Nephron progenitor cell (in vitro differentiated cells): Measurements from ENCODE around the gene RETREG3.
A peak's percentile ranks its signal among the peaks of the same experiment; 100 is the strongest.

Experiments
- DNase-seq: peaks from one replicate; pipeline ENCODE4 v3.0.0; 2021
- H3K27ac Mint-ChIP-seq: 2 replicates; pipeline ENCODE4 v1.8.0; 2021; ENCODE audit warnings: mild to moderate bottlenecking, moderate library complexity, mixed read lengths
- H3K27me3 Mint-ChIP-seq: 2 replicates; pipeline ENCODE4 v1.8.0; 2021; ENCODE audit warnings: mild to moderate bottlenecking, low read depth, mixed read lengths; ENCODE audit not compliant: poor library complexity
- H3K36me3 Mint-ChIP-seq: 2 replicates; pipeline ENCODE4 v1.8.0; 2021; ENCODE audit warnings: low read depth, mixed read lengths
- H3K4me1 Mint-ChIP-seq: 2 replicates; pipeline ENCODE4 v1.8.0; 2021; ENCODE audit warnings: mixed read lengths
- H3K4me3 Mint-ChIP-seq: 2 replicates; pipeline ENCODE4 v1.8.0; 2021; ENCODE audit warnings: mild to moderate bottlenecking, moderate library complexity, mixed read lengths
- H3K9me3 Mint-ChIP-seq: 2 replicates; pipeline ENCODE4 v1.8.0; 2021; ENCODE audit warnings: mild to moderate bottlenecking, moderate library complexity, mixed read lengths
- CTCF ChIP-seq: fragments of 200-600 bp; sonication (generic); IDR thresholded peaks from 2 replicates; pipeline ENCODE4 v1.5.0; 2021; ENCODE audit warnings: antibody characterized with exemption

Gene RETREG3

GRCh38 chr17:42537156-42537805 lies 71.9 kb downstream of the RETREG3 start:
- H3K4me3 Mint-ChIP-seq, result peak overlapping the region; percentile 85
- no peak for DNase-seq
- H3K27ac Mint-ChIP-seq, result peak overlapping the region; percentile 89
- peaks cover 49% of the 10 kb centered on the region for H3K4me1 Mint-ChIP-seq
- H3K36me3 Mint-ChIP-seq, result peaks cover 12% of the 10 kb centered on the region
- TF ChIP-seq CTCF, result no peak
- peaks cover 12% of the 10 kb centered on the region for H3K27me3 Mint-ChIP-seq
- no peaks in the 10 kb centered on the region for H3K9me3 Mint-ChIP-seq

GRCh38 chr17:42536372-42537155 lies 72.6 kb downstream of the RETREG3 start:
- no peak for TF ChIP-seq CTCF
- peaks cover 53% of the 10 kb centered on the region for H3K4me1 Mint-ChIP-seq
- peak; percentile 77 for DNase-seq
- peak overlapping the region; percentile 85 for H3K4me3 Mint-ChIP-seq
- H3K9me3 Mint-ChIP-seq, result no peaks in the 10 kb centered on the region
- H3K27me3 Mint-ChIP-seq, result peaks cover 12% of the 10 kb centered on the region
- peak overlapping the region; percentile 89 for H3K27ac Mint-ChIP-seq
- peaks cover 12% of the 10 kb centered on the region for H3K36me3 Mint-ChIP-seq

DNA sequence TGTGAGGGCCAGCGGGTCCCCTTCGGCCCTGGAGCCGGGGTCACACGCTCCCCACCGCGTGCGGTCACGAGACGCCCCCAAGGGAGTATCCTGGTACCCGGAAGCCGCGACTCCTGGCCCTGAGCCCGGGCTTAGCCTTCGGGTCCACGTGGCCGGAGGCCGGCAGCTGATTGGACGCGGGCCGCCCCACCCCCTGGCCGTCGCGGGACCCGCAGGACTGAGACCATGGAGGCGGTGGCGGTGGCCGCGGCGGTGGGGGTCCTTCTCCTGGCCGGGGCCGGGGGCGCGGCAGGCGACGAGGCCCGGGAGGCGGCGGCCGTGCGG lies 73.2 kb downstream of the RETREG3 start, which contains the start of gene NAGLU:
Gene NAGLU, plus strand, starts transcription at position 194 of the 324 bp plus-strand sequence. Its CDS starts 32 bp downstream, at position 226.
- Mint-ChIP-seq H3K36me3 (peaks cover 12% of the 10 kb centered on the region), H3K4me3 (peak within 1 kb of the TSS; percentile 85), H3K4me1 (peaks cover 53% of the 10 kb centered on the region), H3K27ac (peak within 1 kb of the TSS; percentile 89), H3K9me3 (no peaks in the 10 kb centered on the region), H3K27me3 (peaks cover 12% of the 10 kb centered on the region)
- no peak for TF ChIP-seq CTCF
- peak; percentile 89 for DNase-seq

GRCh38 chr17:42535155-42536047 lies 73.8 kb downstream of the RETREG3 start:
- Mint-ChIP-seq H3K27ac (peak overlapping the region; percentile 39), H3K27me3 (peaks cover 12% of the 10 kb centered on the region), H3K4me1 (peaks cover 56% of the 10 kb centered on the region), H3K36me3 (peaks cover 12% of the 10 kb centered on the region), H3K4me3 (peak overlapping the region; percentile 75), H3K9me3 (no peaks in the 10 kb centered on the region)
- no peak for TF ChIP-seq CTCF
- no peak for DNase-seq

GRCh38 chr17:42531455-42532354 lies 77.5 kb downstream of the RETREG3 start:
- DNase-seq, result peak; percentile 75
- H3K27ac Mint-ChIP-seq, result peak overlapping the region; percentile 81

More at GRCh38 chr17:42531455-42532354, 77.5 kb downstream of the RETREG3 start:
- no peak for TF ChIP-seq CTCF
- H3K4me1 Mint-ChIP-seq, result peaks cover 56% of the 10 kb centered on the region
- peaks cover 9% of the 10 kb centered on the region for H3K27me3 Mint-ChIP-seq
- H3K36me3 Mint-ChIP-seq, result no peaks in the 10 kb centered on the region
- no peaks in the 10 kb centered on the region for H3K9me3 Mint-ChIP-seq
- H3K4me3 Mint-ChIP-seq, result peak overlapping the region; percentile 75
